ENCODE measurements around the gene NDUFS1. TPM values are rescaled to one million over a fixed set of nuclear protein-coding genes. Genes with fewer than 3 reads are reported as not detected.

NDUFS1 gene
- polyA plus RNA-seq, 1 of the 3 experiments (the other 2 are of a cell fraction), result 54.8 TPM

- Histone ChIP-seq H4K20me1 (ENCODE audit: insufficient read depth) (no peaks in the 10 kb centered on the region), H3K4me2 (no peak overlapping the region), H3K36me3 (replicated peaks in 1 of 2; ENCODE audit: control insufficient read depth in 1 of 2, insufficient read depth in 2 of 2, low read length in 1 of 2) (no peaks in the 10 kb centered on the region), H3K9me2 (no peaks in the 10 kb centered on the region), H3K9me3 (no peaks in the 10 kb centered on the region), H3K9ac (no peak overlapping the region), H3K4me3 (ENCODE audit: low read depth in 2 of 2, low read length in 1 of 2) (no peak overlapping the region), H2AFZ (ENCODE audit: low read depth) (no peak overlapping the region), H3K4me1 (ENCODE audit: control insufficient read depth in 1 of 2, insufficient read depth in 2 of 2, low read depth in 1 of 2, low read length in 1 of 2) (no peaks in the 10 kb centered on the region), H3F3A (replicated peaks; ENCODE audit: insufficient read depth) (peaks cover 3% of the 10 kb centered on the region), H3K27me3 (ENCODE audit: insufficient read depth) (no peaks in the 10 kb centered on the region), H3K79me2 (ENCODE audit: insufficient read depth) (no peaks in the 10 kb centered on the region), H3K27ac (ENCODE audit: low read depth in 2 of 2, low read length in 1 of 2) (no peak overlapping the region)
- no peak for DNase-seq
- POLR2A ChIA-PET, result no interaction called here
- 81% methylated on average over 3 of the region's 3 CpGs for WGBS (ENCODE audit: low lambda C conversion rate)
- TF ChIP-seq GABPA (IDR thresholded peaks at IDR 0.05; ENCODE audit: low read depth) (no peak), EP300 (IDR thresholded peaks at IDR 0.05; ENCODE audit: borderline replicate concordance in 1 of 2, low read depth in 1 of 2, low read length in 1 of 2) (no peak), TCF12 (IDR thresholded peaks at IDR 0.05) (no peak), MEF2A (IDR thresholded peaks at IDR 0.05; ENCODE audit: borderline replicate concordance, low read depth) (no peak), CHD2 (IDR thresholded peaks at IDR 0.05; ENCODE audit: low read length, partially characterized antibody) (no peak), FOXJ3 (CRISPR knock-in tag; IDR thresholded peaks at IDR 0.05) (no peak), REST (IDR thresholded peaks at IDR 0.05; ENCODE audit: low read depth, low read length) (no peak), GATA2 (CRISPR knock-in tag; IDR thresholded peaks at IDR 0.05) (no peak), TAF1 (IDR thresholded peaks at IDR 0.05; ENCODE audit: borderline replicate concordance, low read depth, low read length) (no peak), POLR2AphosphoS5 (IDR thresholded peaks at IDR 0.05; ENCODE audit: low read depth, low read length) (no peak), CTCF (IDR thresholded peaks at IDR 0.05) (no peak)
- TF ChIP-seq, protein P1, sequence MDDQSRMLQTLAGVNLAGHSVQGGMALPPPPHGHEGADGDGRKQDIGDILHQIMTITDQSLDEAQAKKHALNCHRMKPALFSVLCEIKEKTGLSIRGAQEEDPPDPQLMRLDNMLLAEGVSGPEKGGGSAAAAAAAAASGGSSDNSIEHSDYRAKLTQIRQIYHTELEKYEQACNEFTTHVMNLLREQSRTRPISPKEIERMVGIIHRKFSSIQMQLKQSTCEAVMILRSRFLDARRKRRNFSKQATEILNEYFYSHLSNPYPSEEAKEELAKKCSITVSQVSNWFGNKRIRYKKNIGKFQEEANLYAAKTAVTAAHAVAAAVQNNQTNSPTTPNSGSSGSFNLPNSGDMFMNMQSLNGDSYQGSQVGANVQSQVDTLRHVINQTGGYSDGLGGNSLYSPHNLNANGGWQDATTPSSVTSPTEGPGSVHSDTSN (IDR thresholded peaks at IDR 0.05), result no peak
- CTCF ChIA-PET, result interaction anchor here (2.6 kb wide), 1 partner anchor 10 kb away, joined by 12 read pairs; the partner anchor contains the start of gene INO80D
These were observed 63.5 kb downstream of the NDUFS1 start for GRCh38 chr2:206095536-206096332.

All from SK-N-SH (cell line).